Spinal cord (tissue), 10 donors: ENCODE results near the gene BHLHE23. TPM values are rescaled to one million over a fixed set of nuclear protein-coding genes. Genes with fewer than 3 reads are reported as not detected.
"Not testable (repeated sequence)": the region's sequence is repeated elsewhere in the genome, so short reads cannot be mapped to it uniquely, and the experiment has no call there.

Experiments used
- DNase-seq, 6 donors: peaks; one replicate each; pipeline versions ENCODE4 v3.0.0 to v3.0.0-alpha.2; 2013 to 2015; ENCODE audit warnings: low spot score in 6 of 6, low read depth in 4 of 6
- H3K27ac ChIP-seq: one replicate; pipeline ENCODE4 v1.5.1; 2013; ENCODE audit warnings: low read depth, low read length, control low read depth
- H3K27me3 ChIP-seq: one replicate; pipeline ENCODE4 v1.6.1; 2013; ENCODE audit warnings: low read length; ENCODE audit not compliant: control insufficient read depth, insufficient read depth
- H3K36me3 ChIP-seq: one replicate; pipeline ENCODE4 v1.6.1; 2013; ENCODE audit warnings: low read length; ENCODE audit not compliant: control insufficient read depth, insufficient read depth
- H3K4me1 ChIP-seq: one replicate; pipeline ENCODE4 v1.6.1; 2013; ENCODE audit warnings: low read length; ENCODE audit not compliant: control insufficient read depth, insufficient read depth
- H3K4me3 ChIP-seq: one replicate; pipeline ENCODE4 v1.5.1; 2013; ENCODE audit warnings: low read depth, low read length, control low read depth
- H3K9me3 ChIP-seq: one replicate; pipeline ENCODE4 v1.6.1; 2013; ENCODE audit warnings: low read length; ENCODE audit not compliant: control insufficient read depth, insufficient read depth
- WGBS: methylation state at CpG from one replicate; pipeline ENCODE4 v1.1.5; 2013; ENCODE audit warnings: missing lambda C conversion rate; ENCODE audit not compliant: insufficient coverage; 5-methylcytosine and 5-hydroxymethylcytosine counted together
- polyA plus RNA-seq, 2 donors: library from polyadenylated mRNA; unstranded; fragments of 120-200 nt; gene quantifications; one replicate each; pipeline ENCODE4 v1.2.1, GENCODE V29; 2013; ENCODE audit not compliant: insufficient read length in 2 of 2
- total RNA-seq, 2 donors: library from RNA; depleted of rRNA in 1 of 2; stranded (reverse); fragments of 120-200 nt in 1 of 2; fragments of >200 nt in 1 of 2; gene quantifications; one replicate each; pipeline versions ENCODE4 v1.2.3 to v1.2.4, GENCODE V29; 2013 to 2014
- donor health status: healthy.

Gene BHLHE23
- total and polyA plus RNA-seq, 4 donors, result not detected

DNA sequence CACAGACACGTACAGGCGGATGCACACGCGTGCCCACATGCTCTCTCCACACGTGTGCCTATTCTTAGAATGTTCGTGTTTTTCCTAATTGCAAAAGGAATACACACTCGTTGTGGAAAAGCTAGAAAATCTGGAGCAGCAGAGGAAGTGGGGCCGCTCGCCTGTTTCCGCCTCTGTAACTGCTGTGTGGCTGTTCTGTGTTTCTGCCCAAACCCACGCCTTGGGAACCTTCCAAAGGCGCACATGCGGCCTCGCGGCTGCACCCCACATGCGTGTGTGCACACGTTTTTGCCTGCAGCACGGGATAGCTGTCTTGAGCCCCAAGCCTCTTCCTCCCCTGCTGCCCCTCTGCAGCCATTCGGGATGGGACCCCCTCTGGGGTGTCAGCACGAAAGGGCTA is 42.1 kb downstream of the BHLHE23 start:
- DNase-seq, result peak in 1 of 6 donors; percentile 21
- Histone ChIP-seq H3K4me3 (no peak overlapping the region), H3K36me3 (no peaks in the 10 kb centered on the region), H3K27ac (no peak overlapping the region), H3K4me1 (peaks cover 18% of the 10 kb centered on the region), H3K27me3 (no peaks in the 10 kb centered on the region), H3K9me3 (no peaks in the 10 kb centered on the region)
- WGBS, result 83% methylated on average over 20 of the region's 20 CpGs

- DNase-seq, result no peak
- H3K4me1 ChIP-seq, result peaks cover 14% of the 10 kb centered on the region
- no peak overlapping the region for H3K4me3 ChIP-seq
- no peak overlapping the region for H3K27ac ChIP-seq
- H3K36me3 ChIP-seq, result peaks cover 5% of the 10 kb centered on the region
- no peaks in the 10 kb centered on the region for H3K27me3 ChIP-seq
- 88% methylated on average over 31 of the region's 32 CpGs for WGBS
- H3K9me3 ChIP-seq, result no peaks in the 10 kb centered on the region
Observed at GRCh38 chr20:62963614-62964397, 43.0 kb downstream of the BHLHE23 start.

DNA sequence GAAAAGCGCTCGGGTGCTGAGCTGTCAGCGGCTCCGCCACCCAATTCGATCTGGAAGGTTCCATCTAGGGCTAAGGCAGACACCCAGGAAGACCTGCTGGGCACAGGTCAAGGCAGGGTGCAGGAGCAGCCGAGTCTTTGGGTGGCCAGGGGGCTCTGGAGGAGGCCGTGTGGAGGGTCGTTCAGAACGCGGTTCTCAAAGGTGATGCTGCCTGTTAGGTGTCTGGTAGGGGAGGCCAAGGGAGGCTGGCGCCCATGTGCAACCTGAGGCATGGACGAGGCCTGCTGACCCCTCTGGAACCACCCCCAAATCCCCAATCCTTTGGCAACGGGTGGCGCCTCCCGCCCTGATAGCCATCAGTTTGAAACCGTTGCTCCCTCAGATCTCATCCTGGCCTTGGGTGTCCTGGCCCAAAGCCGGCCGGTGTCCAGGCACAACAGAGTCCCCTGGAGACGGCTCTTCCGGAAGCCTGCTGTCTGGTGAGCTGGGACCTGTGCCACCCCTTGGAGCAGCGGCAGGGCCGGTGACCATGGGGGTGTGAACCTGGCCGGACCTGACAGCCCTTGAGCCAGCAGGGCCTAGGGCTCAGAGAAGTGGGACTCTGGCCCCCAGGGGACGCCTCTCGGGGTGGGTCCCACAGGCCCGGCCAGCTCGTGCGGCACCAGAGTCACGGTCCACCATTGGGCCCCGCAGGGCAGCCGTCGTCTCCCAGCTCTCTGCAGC is 43.7 kb downstream of the BHLHE23 start:
- Histone ChIP-seq H3K4me1 (peaks cover 11% of the 10 kb centered on the region), H3K27ac (no peak overlapping the region), H3K36me3 (peaks cover 5% of the 10 kb centered on the region), H3K27me3 (no peaks in the 10 kb centered on the region), H3K4me3 (no peak overlapping the region), H3K9me3 (no peaks in the 10 kb centered on the region)
- DNase-seq, result no peak
- 89% methylated on average over 30 of the region's 32 CpGs for whole genome bisulfite sequencing

DNA sequence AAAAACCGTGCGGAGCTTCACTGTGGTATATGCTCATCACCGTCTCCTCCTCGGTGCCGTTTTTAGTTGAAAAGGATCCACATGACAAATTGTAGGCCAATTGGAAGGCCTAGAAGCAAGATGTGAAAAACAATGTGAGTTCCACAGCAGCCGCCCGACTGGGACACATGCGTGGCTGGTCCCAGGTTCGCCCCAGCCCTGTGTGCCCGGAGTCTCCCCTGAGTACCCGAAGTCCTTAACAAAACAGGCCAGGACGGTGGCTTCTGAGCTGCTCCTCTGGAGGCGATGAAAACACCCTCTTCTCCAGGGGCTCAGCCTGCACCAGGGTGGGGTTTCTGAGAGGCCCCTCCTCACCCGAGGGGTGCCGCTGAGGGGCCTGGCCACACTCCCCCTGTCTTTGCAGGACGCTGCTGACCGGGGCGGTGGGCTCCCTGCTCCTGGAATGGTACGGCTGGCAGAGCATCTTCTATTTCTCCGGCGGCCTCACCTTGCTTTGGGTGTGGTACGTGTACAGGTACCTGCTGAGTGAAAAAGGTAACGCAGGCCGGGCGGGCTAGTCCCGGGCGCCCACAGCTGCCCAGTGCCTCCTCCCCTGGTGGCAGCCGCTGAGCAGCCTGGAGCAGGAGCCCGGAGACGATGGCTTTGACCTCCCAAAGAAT is 44.4 kb downstream of the BHLHE23 start:
- H3K27ac ChIP-seq, result no peak overlapping the region
- WGBS, result 89% methylated on average over 30 of the region's 30 CpGs
- no peak overlapping the region for H3K4me3 ChIP-seq
- no peaks in the 10 kb centered on the region for H3K27me3 ChIP-seq
- DNase-seq, result no peak
- no peaks in the 10 kb centered on the region for H3K9me3 ChIP-seq
- peaks cover 11% of the 10 kb centered on the region for H3K4me1 ChIP-seq
- H3K36me3 ChIP-seq, result peaks cover 5% of the 10 kb centered on the region

GRCh38 chr20:62961799-62962198 is 45.0 kb downstream of the BHLHE23 start:
- no peak overlapping the region for H3K4me3 ChIP-seq
- WGBS, result 75% methylated on average over 6 of the region's 8 CpGs
- H3K36me3 ChIP-seq, result peaks cover 8% of the 10 kb centered on the region
- H3K4me1 ChIP-seq, result peaks cover 11% of the 10 kb centered on the region
- no peaks in the 10 kb centered on the region for H3K9me3 ChIP-seq
- DNase-seq, result no peak
- H3K27me3 ChIP-seq, result no peaks in the 10 kb centered on the region
- no peak overlapping the region for H3K27ac ChIP-seq

DNA sequence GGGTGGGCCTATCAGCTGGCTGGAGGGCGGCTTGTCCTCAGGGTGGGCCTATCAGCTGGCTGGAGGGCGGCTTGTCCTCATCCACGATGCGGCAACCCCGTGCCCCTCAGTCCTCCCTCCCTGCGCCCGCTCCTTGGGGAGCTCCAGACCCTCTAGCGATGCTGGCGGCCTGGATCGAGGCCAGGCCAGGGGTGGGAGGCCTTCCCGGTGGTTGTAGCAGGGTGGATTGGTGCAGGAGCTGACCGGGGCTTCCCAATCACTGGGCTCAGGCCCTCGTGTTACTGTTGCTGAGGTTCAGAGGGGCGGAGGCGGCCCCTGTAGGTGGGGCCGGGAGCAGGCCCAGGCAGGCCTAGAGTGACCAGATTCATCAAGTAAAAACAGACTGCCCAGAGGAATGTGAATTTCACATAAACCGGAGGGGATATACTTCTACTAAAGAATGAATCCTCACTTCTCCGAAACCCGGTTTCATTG is 45.4 kb downstream of the BHLHE23 start:
- Histone ChIP-seq H3K36me3 (peaks cover 8% of the 10 kb centered on the region), H3K27me3 (no peaks in the 10 kb centered on the region), H3K4me3 (no peak overlapping the region), H3K4me1 (peaks cover 11% of the 10 kb centered on the region), H3K27ac (no peak overlapping the region), H3K9me3 (no peaks in the 10 kb centered on the region)
- 66% methylated on average over 16 of the region's 19 CpGs for WGBS
- peak in 2 of 6 donors; percentile 41 to 76 for DNase-seq

DNA sequence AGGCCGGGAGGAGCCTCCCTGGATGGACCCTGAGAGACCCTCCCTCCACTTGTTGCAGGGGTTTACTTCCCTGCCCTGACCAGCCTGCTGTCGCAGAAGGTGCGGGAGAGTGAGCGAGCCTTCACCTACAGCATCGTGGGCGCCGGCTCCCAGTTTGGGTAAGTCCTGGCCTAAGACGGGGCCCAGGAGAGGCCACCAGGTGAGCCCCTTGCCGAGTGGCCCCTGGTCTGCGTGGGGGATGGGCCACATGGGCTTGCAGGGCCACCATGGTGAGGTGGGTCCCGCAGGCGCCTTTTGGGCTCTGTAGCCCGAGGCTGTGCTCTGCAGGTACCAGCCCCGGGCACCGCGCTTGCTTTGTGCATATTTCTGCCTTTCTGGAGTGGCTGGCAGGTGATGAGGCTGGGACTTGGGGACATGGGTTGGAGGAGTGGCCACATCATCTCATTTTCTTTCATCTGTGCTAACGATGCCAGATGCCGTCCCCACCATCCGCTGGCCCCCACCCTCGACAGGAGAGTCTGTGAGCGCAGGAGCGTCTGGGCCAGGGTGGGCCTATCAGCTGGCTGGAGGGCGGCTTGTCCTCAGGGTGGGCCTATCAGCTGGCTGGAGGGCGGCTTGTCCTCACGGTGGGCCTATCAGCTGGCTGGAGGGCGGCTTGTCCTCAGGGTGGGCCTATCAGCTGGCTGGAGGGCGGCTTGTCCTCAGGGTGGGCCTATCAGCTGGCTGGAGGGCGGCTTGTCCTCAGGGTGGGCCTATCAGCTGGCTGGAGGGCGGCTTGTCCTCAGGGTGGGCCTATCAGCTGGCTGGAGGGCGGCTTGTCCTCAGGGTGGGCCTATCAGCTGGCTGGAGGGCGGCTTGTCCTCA is 46.1 kb downstream of the BHLHE23 start:
- H3K9me3 ChIP-seq, H3K27ac ChIP-seq, H3K27me3 ChIP-seq, H3K36me3 ChIP-seq, H3K4me3 ChIP-seq: not testable (repeated sequence)
- H3K4me1 ChIP-seq, result peaks cover 11% of the 10 kb centered on the region
- 88% methylated on average over 17 of the region's 31 CpGs for WGBS
- DNase-seq, result peak in 2 of 6 donors; percentile 32 to 92

GRCh38 chr20:62959998-62960436 is 46.7 kb downstream of the BHLHE23 start:
- 95% methylated on average over 20 of the region's 20 CpGs for WGBS
- DNase-seq, result no peak
- H3K36me3 ChIP-seq, result peaks cover 8% of the 10 kb centered on the region
- H3K4me1 ChIP-seq, result peaks cover 11% of the 10 kb centered on the region
- H3K27ac ChIP-seq, result no peak overlapping the region
- H3K9me3 ChIP-seq, result no peaks in the 10 kb centered on the region
- no peaks in the 10 kb centered on the region for H3K27me3 ChIP-seq
- no peak overlapping the region for H3K4me3 ChIP-seq
